ENCODE measurements around the gene CCAR1. TPM values are rescaled to one million over a fixed set of nuclear protein-coding genes. Genes with fewer than 3 reads are reported as not detected.
"Not testable (repeated sequence)": the region's sequence is repeated elsewhere in the genome, so short reads cannot be mapped to it uniquely, and the experiment has no call there.

The CCAR1 gene
- polyA plus RNA-seq, 3 donors: 16.7 to 26.3 (median 23.4) TPM

DNA sequence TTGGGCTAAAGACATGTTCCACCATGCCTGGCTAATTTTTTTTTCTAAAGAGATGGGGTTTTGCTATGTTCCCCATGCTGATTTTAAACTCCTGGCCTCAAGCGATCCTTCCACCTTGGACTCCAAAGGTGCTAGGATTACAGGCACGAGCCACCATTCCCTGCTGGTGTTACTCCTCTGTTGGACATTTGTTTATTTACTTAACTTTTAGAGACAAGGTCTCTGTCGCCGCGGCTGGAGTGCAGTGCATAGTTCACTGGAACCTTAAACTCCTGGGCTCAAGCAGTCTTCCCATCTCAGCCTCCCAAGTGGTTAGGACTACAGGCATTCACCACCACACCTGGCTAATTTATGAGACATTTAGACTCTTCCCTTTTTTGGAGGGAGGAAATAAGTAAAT lies 38.9 kb downstream of the CCAR1 start:
- 100% methylated on average over 3 of the region's 5 CpGs for WGBS (ENCODE audit: insufficient coverage)
- no peak overlapping the region for H3K4me3 ChIP-seq (replicated peaks in 1 of 3; ENCODE audit: low read depth in 2 of 3, low read length in 3 of 3)
- TF ChIP-seq, protein P1, sequence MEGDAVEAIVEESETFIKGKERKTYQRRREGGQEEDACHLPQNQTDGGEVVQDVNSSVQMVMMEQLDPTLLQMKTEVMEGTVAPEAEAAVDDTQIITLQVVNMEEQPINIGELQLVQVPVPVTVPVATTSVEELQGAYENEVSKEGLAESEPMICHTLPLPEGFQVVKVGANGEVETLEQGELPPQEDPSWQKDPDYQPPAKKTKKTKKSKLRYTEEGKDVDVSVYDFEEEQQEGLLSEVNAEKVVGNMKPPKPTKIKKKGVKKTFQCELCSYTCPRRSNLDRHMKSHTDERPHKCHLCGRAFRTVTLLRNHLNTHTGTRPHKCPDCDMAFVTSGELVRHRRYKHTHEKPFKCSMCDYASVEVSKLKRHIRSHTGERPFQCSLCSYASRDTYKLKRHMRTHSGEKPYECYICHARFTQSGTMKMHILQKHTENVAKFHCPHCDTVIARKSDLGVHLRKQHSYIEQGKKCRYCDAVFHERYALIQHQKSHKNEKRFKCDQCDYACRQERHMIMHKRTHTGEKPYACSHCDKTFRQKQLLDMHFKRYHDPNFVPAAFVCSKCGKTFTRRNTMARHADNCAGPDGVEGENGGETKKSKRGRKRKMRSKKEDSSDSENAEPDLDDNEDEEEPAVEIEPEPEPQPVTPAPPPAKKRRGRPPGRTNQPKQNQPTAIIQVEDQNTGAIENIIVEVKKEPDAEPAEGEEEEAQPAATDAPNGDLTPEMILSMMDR (IDR thresholded peaks at IDR 0.05): no peak
- Mint-ChIP-seq H3K27ac (no peak overlapping the region), H3K27me3 (ENCODE audit: low read depth in 3 of 3) (peaks cover 0 to 4% (median 0%) of the 10 kb centered on the region in 3 donors), H3K4me1 (no peaks in the 10 kb centered on the region), H3K9me3 (no peaks in the 10 kb centered on the region), H3K4me3 (no peak overlapping the region), H3K36me3 (peaks cover 66 to 91% of the 10 kb centered on the region in 2 donors)
- H3K36me3 ChIP-seq (replicated peaks in 1 of 2; ENCODE audit: control insufficient read depth in 1 of 2, insufficient read depth in 2 of 2, low read length in 2 of 2): peaks cover 85 to 94% of the 10 kb centered on the region in 2 donors
- peaks cover 3% of the 10 kb centered on the region for H4K20me1 ChIP-seq (ENCODE audit: insufficient read depth, low read length)
- H3K79me2 ChIP-seq (ENCODE audit: insufficient read depth, low read length): no peaks in the 10 kb centered on the region
- no peak overlapping the region for H3K27ac ChIP-seq (ENCODE audit: low read depth in 1 of 2, low read length in 2 of 2)
- H3K4me2 ChIP-seq (replicated peaks; ENCODE audit: extremely low read depth, low read length, poor library complexity, severe bottlenecking): no peak overlapping the region
- no peaks in the 10 kb centered on the region for H3K27me3 ChIP-seq (ENCODE audit: control insufficient read depth in 2 of 2, insufficient read depth in 2 of 2, low read length in 2 of 2)
- intact Hi-C loops (cut with micrococcal nuclease): loop anchor here in 1 of 2 donors (10.0 kb wide), 1 partner anchor 215 kb away; no protein-coding TSS in a partner anchor
- DNase-seq: no peak
- H3K9ac ChIP-seq (ENCODE audit: insufficient read depth, low read length, poor library complexity, severe bottlenecking): no peak overlapping the region
- no peaks in the 10 kb centered on the region for H3K9me3 ChIP-seq (replicated peaks in 1 of 2; ENCODE audit: control insufficient read depth in 1 of 2, insufficient read depth in 1 of 2, low read length in 2 of 2)
- no peak overlapping the region for H2AFZ ChIP-seq (ENCODE audit: insufficient read depth, low read depth, low read length, poor library complexity, severe bottlenecking)
- H3K4me1 ChIP-seq (ENCODE audit: control insufficient read depth in 1 of 2, insufficient read depth in 2 of 2, low read length in 2 of 2): no peaks in the 10 kb centered on the region

DNA sequence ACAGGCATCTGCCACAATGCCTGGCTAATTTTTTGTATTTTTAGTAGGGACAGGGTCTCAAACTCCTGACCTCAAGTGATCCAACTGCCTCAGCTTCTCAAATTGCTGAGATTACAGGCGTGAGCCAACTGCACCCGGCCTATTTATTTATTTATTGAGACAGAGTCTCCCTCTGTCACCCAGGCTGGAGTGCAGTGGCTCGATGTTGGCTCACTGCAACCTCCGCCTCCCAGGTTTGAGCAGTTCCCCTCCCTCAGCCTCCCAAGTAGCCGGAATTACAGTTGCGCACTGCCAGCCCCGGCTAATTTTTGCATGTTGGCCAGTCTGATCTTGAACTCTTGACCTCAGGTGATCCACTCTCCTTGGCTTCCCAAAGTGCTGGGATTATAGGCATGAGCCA lies 46.4 kb downstream of the CCAR1 start:
- H3K27me3 Mint-ChIP-seq (ENCODE audit: low read depth in 3 of 3); H3K27ac ChIP-seq (ENCODE audit: low read depth in 1 of 2, low read length in 2 of 2); H3K27ac Mint-ChIP-seq; H2AFZ ChIP-seq (ENCODE audit: insufficient read depth, low read depth, low read length, poor library complexity, severe bottlenecking); H3K79me2 ChIP-seq (ENCODE audit: insufficient read depth, low read length); H3K4me2 ChIP-seq (replicated peaks; ENCODE audit: extremely low read depth, low read length, poor library complexity, severe bottlenecking); H3K4me1 Mint-ChIP-seq; H3K9ac ChIP-seq (ENCODE audit: insufficient read depth, low read length, poor library complexity, severe bottlenecking); H3K4me3 ChIP-seq (replicated peaks in 1 of 3; ENCODE audit: low read depth in 2 of 3, low read length in 3 of 3); H3K27me3 ChIP-seq (ENCODE audit: control insufficient read depth in 2 of 2, insufficient read depth in 2 of 2, low read length in 2 of 2); H4K20me1 ChIP-seq (ENCODE audit: insufficient read depth, low read length); H3K4me1 ChIP-seq (ENCODE audit: control insufficient read depth in 1 of 2, insufficient read depth in 2 of 2, low read length in 2 of 2); H3K9me3 ChIP-seq (replicated peaks in 1 of 2; ENCODE audit: control insufficient read depth in 1 of 2, insufficient read depth in 1 of 2, low read length in 2 of 2); intact Hi-C loops (cut with micrococcal nuclease); H3K4me3 Mint-ChIP-seq; DNase-seq; H3K9me3 Mint-ChIP-seq: not testable (repeated sequence)
- peaks cover 62 to 90% of the 10 kb centered on the region in 2 donors for H3K36me3 Mint-ChIP-seq
- H3K36me3 ChIP-seq (replicated peaks in 1 of 2; ENCODE audit: control insufficient read depth in 1 of 2, insufficient read depth in 2 of 2, low read length in 2 of 2): peaks cover 88 to 97% of the 10 kb centered on the region in 2 donors
- 100% methylated on average over 7 of the region's 7 CpGs for WGBS (ENCODE audit: insufficient coverage)
